Brain microvascular endothelial cell (primary cell): ENCODE results near the gene MMRN1.

ENCODE experiments used
- DNase-seq: peaks from one replicate; pipeline ENCODE4 v3.0.0-alpha.2; 2020
- H3K27ac ChIP-seq: fragments of 250-450 bp; sonication (Bioruptor Pico); 2 replicates; pipeline ENCODE4 v1.5.1; 2020; ENCODE audit warnings: mild to moderate bottlenecking, moderate library complexity
- H3K27me3 ChIP-seq: fragments of 250-450 bp; sonication (Bioruptor Pico); replicated peaks from 2 replicates; pipeline ENCODE4 v1.5.1; 2020; ENCODE audit warnings: mild to moderate bottlenecking
- H3K36me3 ChIP-seq: fragments of 250-450 bp; sonication (Bioruptor Pico); replicated peaks from 2 replicates; pipeline ENCODE4 v1.5.1; 2020; ENCODE audit warnings: mild to moderate bottlenecking
- H3K4me3 ChIP-seq: 2 replicates; pipeline ENCODE4 v1.5.1; 2011; ENCODE audit warnings: low read depth, mild to moderate bottlenecking, control low read depth, low read length, moderate library complexity
- in situ Hi-C: cut with HindIII; loops from 2 replicates; pipeline ENCODE4 v1.10.0; 2017; ENCODE audit warnings: low sequenced_read_pairs, low pct_ligation_motif_present
- TF ChIP-seq, protein P1 (sequence below): IDR thresholded peaks from 2 replicates; pipeline ENCODE4 v1.5.1; 2011; ENCODE audit warnings: low read depth, mild to moderate bottlenecking, moderate library complexity, low read length, control low read depth, inconsistent platforms; ENCODE audit errors: missing control alignments

The MMRN1 gene

DNA sequence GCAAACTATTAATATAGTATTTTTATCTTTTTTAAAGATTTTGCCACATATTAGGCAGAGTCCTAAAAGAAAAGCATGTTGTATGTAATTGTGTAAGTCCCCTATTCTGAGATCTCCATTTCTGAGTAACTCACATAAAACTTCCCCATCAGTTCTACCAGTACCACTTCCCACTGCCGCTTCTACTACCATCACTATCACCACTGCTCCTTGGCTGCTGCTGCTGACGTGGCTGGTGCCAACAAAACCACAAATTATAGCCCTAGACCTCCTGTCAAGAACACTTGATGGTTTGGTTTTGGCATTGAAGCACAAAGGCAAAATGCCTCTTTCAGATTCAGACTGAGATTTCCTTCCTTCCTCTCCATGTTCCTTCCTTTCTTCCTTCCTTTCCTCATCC, 106.4 kb downstream of the MMRN1 start:
- in situ Hi-C loops, result no loop called here
- no peak overlapping the region for H3K27ac ChIP-seq
- no peaks in the 10 kb centered on the region for H3K27me3 ChIP-seq
- no peak for DNase-seq
- no peaks in the 10 kb centered on the region for H3K36me3 ChIP-seq
- no peak overlapping the region for H3K4me3 ChIP-seq
- TF ChIP-seq, protein P1, sequence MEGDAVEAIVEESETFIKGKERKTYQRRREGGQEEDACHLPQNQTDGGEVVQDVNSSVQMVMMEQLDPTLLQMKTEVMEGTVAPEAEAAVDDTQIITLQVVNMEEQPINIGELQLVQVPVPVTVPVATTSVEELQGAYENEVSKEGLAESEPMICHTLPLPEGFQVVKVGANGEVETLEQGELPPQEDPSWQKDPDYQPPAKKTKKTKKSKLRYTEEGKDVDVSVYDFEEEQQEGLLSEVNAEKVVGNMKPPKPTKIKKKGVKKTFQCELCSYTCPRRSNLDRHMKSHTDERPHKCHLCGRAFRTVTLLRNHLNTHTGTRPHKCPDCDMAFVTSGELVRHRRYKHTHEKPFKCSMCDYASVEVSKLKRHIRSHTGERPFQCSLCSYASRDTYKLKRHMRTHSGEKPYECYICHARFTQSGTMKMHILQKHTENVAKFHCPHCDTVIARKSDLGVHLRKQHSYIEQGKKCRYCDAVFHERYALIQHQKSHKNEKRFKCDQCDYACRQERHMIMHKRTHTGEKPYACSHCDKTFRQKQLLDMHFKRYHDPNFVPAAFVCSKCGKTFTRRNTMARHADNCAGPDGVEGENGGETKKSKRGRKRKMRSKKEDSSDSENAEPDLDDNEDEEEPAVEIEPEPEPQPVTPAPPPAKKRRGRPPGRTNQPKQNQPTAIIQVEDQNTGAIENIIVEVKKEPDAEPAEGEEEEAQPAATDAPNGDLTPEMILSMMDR, result no peak

DNA sequence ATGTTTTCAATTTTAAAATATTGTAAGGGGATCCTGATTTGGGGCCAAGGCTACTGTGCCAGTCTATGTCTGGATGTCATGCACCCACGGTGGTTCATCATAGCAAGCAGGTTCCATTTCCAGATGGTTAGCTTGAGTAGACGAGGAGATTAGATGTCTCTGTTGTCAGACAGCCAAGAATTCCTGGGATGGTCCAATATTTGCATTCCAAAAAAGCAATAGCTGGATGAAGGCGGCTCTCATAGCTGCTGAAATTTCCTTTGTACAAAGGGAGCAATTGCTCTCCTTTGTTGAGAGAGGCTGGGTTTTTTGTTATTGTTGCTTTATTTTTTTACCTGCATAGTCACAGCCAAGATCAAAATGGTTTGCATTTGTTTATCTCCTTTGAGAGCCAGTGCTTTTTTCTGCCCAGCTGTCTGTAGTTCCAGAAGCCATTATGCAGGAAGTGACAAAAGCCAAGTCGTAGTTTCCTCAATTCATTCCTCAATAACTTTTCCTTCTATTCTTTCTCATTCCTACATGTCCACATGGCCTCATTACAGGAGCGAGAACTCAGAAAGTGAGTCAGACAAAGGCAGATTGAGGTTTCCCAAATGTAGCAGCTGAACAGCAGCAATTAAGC, 107.9 kb downstream of the MMRN1 start:
- in situ Hi-C loops, result no loop called here
- Histone ChIP-seq H3K27me3 (no peaks in the 10 kb centered on the region), H3K36me3 (no peaks in the 10 kb centered on the region), H3K27ac (no peak overlapping the region), H3K4me3 (no peak overlapping the region)
- TF ChIP-seq, protein P1, result no peak
- no peak for DNase-seq
